Measurements from ENCODE around the gene MRPL2. TPM values are rescaled to one million over a fixed set of nuclear protein-coding genes. Genes with fewer than 3 reads are reported as not detected.

The MRPL2 gene
- total and polyA plus RNA-seq, 2 of the 8 experiments (the other 6 are each of a cell fraction or from before 2014, with no cell fraction given): 58.7 to 99.9 TPM

DNA sequence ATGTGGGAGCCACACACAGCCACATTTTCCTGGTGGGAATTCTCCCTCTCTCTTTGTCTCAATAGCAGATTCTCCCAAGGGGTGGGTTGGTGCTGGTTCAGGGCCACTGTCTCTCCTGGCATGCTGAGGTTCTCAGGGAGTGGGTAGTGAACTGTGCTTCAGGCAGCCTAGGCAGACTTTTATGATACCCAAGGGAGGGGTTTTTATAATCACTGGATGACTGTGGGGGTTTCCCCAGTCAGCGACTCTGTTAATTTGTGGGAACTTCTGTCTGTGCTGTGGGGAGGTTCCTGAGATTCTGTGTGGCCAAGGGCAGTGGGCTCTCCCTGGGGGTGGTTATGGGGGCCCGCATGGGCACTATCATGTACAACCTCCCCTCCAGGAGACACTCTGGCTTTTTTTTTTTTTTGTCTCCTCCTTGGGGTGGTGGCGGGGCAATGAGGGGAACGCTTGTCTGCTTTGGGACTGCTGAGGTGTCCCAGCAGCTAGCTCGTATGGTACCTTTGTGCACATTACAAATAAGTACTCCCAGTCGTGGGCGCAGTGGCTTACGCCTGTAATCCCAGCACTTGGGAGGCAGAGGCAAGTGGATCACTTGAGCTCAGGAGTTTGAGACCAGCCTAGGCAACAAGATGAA, 26.9 kb upstream of the MRPL2 start (continued):
- TF ChIP-seq, protein P1, sequence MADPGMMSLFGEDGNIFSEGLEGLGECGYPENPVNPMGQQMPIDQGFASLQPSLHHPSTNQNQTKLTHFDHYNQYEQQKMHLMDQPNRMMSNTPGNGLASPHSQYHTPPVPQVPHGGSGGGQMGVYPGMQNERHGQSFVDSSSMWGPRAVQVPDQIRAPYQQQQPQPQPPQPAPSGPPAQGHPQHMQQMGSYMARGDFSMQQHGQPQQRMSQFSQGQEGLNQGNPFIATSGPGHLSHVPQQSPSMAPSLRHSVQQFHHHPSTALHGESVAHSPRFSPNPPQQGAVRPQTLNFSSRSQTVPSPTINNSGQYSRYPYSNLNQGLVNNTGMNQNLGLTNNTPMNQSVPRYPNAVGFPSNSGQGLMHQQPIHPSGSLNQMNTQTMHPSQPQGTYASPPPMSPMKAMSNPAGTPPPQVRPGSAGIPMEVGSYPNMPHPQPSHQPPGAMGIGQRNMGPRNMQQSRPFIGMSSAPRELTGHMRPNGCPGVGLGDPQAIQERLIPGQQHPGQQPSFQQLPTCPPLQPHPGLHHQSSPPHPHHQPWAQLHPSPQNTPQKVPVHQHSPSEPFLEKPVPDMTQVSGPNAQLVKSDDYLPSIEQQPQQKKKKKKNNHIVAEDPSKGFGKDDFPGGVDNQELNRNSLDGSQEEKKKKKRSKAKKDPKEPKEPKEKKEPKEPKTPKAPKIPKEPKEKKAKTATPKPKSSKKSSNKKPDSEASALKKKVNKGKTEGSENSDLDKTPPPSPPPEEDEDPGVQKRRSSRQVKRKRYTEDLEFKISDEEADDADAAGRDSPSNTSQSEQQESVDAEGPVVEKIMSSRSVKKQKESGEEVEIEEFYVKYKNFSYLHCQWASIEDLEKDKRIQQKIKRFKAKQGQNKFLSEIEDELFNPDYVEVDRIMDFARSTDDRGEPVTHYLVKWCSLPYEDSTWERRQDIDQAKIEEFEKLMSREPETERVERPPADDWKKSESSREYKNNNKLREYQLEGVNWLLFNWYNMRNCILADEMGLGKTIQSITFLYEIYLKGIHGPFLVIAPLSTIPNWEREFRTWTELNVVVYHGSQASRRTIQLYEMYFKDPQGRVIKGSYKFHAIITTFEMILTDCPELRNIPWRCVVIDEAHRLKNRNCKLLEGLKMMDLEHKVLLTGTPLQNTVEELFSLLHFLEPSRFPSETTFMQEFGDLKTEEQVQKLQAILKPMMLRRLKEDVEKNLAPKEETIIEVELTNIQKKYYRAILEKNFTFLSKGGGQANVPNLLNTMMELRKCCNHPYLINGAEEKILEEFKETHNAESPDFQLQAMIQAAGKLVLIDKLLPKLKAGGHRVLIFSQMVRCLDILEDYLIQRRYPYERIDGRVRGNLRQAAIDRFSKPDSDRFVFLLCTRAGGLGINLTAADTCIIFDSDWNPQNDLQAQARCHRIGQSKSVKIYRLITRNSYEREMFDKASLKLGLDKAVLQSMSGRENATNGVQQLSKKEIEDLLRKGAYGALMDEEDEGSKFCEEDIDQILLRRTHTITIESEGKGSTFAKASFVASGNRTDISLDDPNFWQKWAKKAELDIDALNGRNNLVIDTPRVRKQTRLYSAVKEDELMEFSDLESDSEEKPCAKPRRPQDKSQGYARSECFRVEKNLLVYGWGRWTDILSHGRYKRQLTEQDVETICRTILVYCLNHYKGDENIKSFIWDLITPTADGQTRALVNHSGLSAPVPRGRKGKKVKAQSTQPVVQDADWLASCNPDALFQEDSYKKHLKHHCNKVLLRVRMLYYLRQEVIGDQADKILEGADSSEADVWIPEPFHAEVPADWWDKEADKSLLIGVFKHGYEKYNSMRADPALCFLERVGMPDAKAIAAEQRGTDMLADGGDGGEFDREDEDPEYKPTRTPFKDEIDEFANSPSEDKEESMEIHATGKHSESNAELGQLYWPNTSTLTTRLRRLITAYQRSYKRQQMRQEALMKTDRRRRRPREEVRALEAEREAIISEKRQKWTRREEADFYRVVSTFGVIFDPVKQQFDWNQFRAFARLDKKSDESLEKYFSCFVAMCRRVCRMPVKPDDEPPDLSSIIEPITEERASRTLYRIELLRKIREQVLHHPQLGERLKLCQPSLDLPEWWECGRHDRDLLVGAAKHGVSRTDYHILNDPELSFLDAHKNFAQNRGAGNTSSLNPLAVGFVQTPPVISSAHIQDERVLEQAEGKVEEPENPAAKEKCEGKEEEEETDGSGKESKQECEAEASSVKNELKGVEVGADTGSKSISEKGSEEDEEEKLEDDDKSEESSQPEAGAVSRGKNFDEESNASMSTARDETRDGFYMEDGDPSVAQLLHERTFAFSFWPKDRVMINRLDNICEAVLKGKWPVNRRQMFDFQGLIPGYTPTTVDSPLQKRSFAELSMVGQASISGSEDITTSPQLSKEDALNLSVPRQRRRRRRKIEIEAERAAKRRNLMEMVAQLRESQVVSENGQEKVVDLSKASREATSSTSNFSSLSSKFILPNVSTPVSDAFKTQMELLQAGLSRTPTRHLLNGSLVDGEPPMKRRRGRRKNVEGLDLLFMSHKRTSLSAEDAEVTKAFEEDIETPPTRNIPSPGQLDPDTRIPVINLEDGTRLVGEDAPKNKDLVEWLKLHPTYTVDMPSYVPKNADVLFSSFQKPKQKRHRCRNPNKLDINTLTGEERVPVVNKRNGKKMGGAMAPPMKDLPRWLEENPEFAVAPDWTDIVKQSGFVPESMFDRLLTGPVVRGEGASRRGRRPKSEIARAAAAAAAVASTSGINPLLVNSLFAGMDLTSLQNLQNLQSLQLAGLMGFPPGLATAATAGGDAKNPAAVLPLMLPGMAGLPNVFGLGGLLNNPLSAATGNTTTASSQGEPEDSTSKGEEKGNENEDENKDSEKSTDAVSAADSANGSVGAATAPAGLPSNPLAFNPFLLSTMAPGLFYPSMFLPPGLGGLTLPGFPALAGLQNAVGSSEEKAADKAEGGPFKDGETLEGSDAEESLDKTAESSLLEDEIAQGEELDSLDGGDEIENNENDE (IDR thresholded peaks at IDR 0.05; ENCODE audit: insufficient replicate concordance, low read length): no peak
- no peak for TF ChIP-seq SP2 (IDR thresholded peaks at IDR 0.05; ENCODE audit: low read length)
- no peak for TF ChIP-seq TCF12 (IDR thresholded peaks at IDR 0.05; ENCODE audit: low read depth, low read length)
- TF ChIP-seq ZNF274 (IDR thresholded peaks at IDR 0.05; ENCODE audit: borderline replicate concordance, extremely low read depth, low read length): no peak
- TF ChIP-seq TEAD4 (IDR thresholded peaks at IDR 0.05; ENCODE audit: low read depth, low read length): no peak
- no peak for TF ChIP-seq CTBP2 (IDR thresholded peaks at IDR 0.05; ENCODE audit: borderline replicate concordance, insufficient read depth, insufficient read length, low read length)
- TF ChIP-seq, protein P2, sequence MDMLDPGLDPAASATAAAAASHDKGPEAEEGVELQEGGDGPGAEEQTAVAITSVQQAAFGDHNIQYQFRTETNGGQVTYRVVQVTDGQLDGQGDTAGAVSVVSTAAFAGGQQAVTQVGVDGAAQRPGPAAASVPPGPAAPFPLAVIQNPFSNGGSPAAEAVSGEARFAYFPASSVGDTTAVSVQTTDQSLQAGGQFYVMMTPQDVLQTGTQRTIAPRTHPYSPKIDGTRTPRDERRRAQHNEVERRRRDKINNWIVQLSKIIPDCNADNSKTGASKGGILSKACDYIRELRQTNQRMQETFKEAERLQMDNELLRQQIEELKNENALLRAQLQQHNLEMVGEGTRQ (IDR thresholded peaks at IDR 0.05; ENCODE audit: low read length): no peak
- no peak for TF ChIP-seq KDM4A (IDR thresholded peaks at IDR 0.05; ENCODE audit: low read depth, low read length, severe bottlenecking)
